ENCODE data around the gene ELP4.

GRCh38 chr11:31655483-31655882 lies 145.9 kb downstream of the ELP4 start:
- TF ChIP-seq CTCF (conservative IDR thresholded peaks at IDR 0.05 in 1 of 2, IDR thresholded peaks at IDR 0.05 in 1 of 2; ENCODE audit: extremely low read depth in 1 of 2, insufficient read depth in 1 of 2, low read depth in 1 of 2, low read length in 2 of 2) (no peak), EZH2 (IDR thresholded peaks at IDR 0.05; ENCODE audit: borderline replicate concordance, low read length) (no peak)

Data from mammary epithelial cell (primary cell).